Thyroid gland (tissue), 4 donors: ENCODE results near the gene TAPBPL.

Experiments
- POLR2A ChIP-seq, 2 donors: fragments of 450-650 bp; IDR thresholded peaks; one replicate each; pipeline ENCODE4 v1.6.1; 2017; ENCODE audit warnings: antibody characterized with exemption in 2 of 2, mild to moderate bottlenecking in 2 of 2, moderate library complexity in 1 of 2
- TF ChIP-seq, protein P1 (sequence below), 6 experiments: fragments of 200-600 bp in 3 of 6; fragments of 450-650 bp in 3 of 6; sonication (generic) in 3 of 6; IDR thresholded peaks; one replicate each; pipeline ENCODE4 v1.5.1; 2016 to 2019; ENCODE audit warnings: antibody characterized with exemption in 6 of 6, mild to moderate bottlenecking in 2 of 6, inconsistent platforms in 1 of 6, moderate library complexity in 1 of 6

DNA sequence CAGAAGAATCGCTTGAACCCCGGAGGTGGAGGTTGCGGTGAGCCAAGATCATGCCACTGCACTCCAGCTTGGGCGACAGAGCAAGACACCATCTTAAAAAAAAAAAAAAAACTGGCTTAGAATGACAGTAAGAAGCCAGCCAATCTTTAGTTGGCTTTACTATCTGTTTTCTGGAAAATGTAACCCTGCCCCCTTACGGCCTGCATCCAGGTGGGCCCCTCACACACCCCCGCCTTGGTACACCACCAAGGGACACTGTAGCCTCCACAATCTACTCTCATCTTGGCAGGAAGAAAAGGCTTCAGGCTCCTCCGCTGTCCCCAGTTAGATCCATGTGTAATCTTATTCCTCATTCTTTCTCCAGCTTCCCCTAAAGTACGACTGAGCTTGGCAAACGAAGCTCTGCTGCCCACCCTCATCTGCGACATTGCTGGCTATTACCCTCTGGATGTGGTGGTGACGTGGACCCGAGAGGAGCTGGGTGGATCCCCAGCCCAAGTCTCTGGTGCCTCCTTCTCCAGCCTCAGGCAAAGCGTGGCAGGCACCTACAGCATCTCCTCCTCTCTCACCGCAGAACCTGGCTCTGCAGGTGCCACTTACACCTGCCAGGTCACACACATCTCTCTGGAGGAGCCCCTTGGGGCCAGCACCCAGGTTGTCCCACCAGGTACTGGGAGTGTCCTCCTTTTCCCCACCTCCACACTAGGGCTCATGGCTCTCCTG, 6.6 kb downstream of the TAPBPL start:
- TF ChIP-seq, protein P1, sequence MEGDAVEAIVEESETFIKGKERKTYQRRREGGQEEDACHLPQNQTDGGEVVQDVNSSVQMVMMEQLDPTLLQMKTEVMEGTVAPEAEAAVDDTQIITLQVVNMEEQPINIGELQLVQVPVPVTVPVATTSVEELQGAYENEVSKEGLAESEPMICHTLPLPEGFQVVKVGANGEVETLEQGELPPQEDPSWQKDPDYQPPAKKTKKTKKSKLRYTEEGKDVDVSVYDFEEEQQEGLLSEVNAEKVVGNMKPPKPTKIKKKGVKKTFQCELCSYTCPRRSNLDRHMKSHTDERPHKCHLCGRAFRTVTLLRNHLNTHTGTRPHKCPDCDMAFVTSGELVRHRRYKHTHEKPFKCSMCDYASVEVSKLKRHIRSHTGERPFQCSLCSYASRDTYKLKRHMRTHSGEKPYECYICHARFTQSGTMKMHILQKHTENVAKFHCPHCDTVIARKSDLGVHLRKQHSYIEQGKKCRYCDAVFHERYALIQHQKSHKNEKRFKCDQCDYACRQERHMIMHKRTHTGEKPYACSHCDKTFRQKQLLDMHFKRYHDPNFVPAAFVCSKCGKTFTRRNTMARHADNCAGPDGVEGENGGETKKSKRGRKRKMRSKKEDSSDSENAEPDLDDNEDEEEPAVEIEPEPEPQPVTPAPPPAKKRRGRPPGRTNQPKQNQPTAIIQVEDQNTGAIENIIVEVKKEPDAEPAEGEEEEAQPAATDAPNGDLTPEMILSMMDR (IDR thresholded peaks at IDR 0.05) = no peak
- no peak for TF ChIP-seq POLR2A (IDR thresholded peaks at IDR 0.05)
